GM10266 (cell line): Measurements from ENCODE around the gene RPEL1.
"Not testable (repeated sequence)": the region's sequence is repeated elsewhere in the genome, so short reads cannot be mapped to it uniquely, and the experiment has no call there.

Experiments used
- DNase-seq: peaks from one replicate; pipeline ENCODE4 v3.0.0; 2012; ENCODE audit errors: extremely low spot score
- CTCF ChIP-seq: IDR thresholded peaks from 2 replicates; pipeline ENCODE4 v1.5.1; 2012; ENCODE audit warnings: mild to moderate bottlenecking, low read depth; ENCODE audit not compliant: control insufficient read depth, insufficient read depth; ENCODE audit errors: missing control alignments

RPEL1 gene

GRCh38 chr10:103204353-103205255 lies 41.1 kb upstream of the RPEL1 start:
- TF ChIP-seq CTCF = no peak
- no peak for DNase-seq

- DNase-seq = not testable (repeated sequence)
Observed at GRCh38 chr10:103205401-103205800, 40.3 kb upstream of the RPEL1 start.

GRCh38 chr10:103206715-103207114 lies 39.0 kb upstream of the RPEL1 start:
- DNase-seq = not testable (repeated sequence)

GRCh38 chr10:103207141-103207540 lies 38.5 kb upstream of the RPEL1 start:
- no peak for DNase-seq
- TF ChIP-seq CTCF = no peak

- DNase-seq = not testable (repeated sequence)
Observed at GRCh38 chr10:103207643-103208042, 38.0 kb upstream of the RPEL1 start.

GRCh38 chr10:103210262-103210661 lies 35.4 kb upstream of the RPEL1 start:
- DNase-seq = not testable (repeated sequence)

GRCh38 chr10:103215601-103216000 lies 30.1 kb upstream of the RPEL1 start:
- no peak for TF ChIP-seq CTCF

GRCh38 chr10:103216362-103216761 lies 29.3 kb upstream of the RPEL1 start:
- DNase-seq = not testable (repeated sequence)

More at GRCh38 chr10:103215601-103216000, 30.1 kb upstream of the RPEL1 start:
- no peak for DNase-seq

- no peak for DNase-seq
- TF ChIP-seq CTCF = no peak
Observed at GRCh38 chr10:103224133-103224532, 21.6 kb upstream of the RPEL1 start.

- not testable (repeated sequence) for DNase-seq
Observed at GRCh38 chr10:103224721-103225120, 21.0 kb upstream of the RPEL1 start.

GRCh38 chr10:103225939-103226338 lies 19.7 kb upstream of the RPEL1 start:
- DNase-seq = no peak
- TF ChIP-seq CTCF = no peak
